ENCODE results near the gene PRSS56. TPM values are rescaled to one million over a fixed set of nuclear protein-coding genes. Genes with fewer than 3 reads are reported as not detected.
"Not testable (repeated sequence)": the region's sequence is repeated elsewhere in the genome, so short reads cannot be mapped to it uniquely, and the experiment has no call there.

The PRSS56 gene
- total RNA-seq, 1 donor from 2014 or later = not detected

- DNase-seq (ENCODE audit: low spot score) = peak; percentile 64
These were observed 5.7 kb downstream of the PRSS56 start, which contains the start of gene CHRND for GRCh38 chr2:232525791-232526371. CHRND (plus strand) TSS chr2:232526160; CDS start chr2:232526216, 56 bp downstream.

DNA sequence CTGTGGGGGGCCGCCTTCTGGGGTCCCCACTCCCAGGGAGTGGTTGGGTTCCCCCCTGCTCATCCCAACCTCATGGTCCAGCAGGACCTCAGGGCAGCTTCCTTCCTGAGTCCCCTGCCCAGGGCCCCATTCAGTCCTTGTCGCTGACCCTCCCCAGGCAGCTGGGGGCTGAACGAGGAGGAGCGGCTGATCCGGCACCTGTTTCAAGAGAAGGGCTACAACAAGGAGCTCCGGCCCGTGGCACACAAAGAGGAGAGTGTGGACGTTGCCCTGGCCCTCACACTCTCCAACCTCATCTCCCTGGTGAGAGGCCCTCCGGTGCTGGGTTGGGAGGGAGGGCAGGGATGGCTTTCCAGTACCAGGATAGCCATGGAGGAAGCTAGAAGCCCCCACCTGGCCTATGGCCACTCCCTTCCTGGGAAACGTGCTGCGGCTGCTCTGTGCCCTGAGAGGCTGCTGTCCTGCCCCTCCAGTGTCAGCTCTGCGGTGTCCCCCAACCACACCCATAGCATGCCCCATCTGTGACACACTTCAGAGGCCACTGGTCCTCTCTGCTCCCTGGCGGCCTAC, 6.3 kb downstream of the PRSS56 start:
- no peak for DNase-seq (ENCODE audit: low spot score)

DNA sequence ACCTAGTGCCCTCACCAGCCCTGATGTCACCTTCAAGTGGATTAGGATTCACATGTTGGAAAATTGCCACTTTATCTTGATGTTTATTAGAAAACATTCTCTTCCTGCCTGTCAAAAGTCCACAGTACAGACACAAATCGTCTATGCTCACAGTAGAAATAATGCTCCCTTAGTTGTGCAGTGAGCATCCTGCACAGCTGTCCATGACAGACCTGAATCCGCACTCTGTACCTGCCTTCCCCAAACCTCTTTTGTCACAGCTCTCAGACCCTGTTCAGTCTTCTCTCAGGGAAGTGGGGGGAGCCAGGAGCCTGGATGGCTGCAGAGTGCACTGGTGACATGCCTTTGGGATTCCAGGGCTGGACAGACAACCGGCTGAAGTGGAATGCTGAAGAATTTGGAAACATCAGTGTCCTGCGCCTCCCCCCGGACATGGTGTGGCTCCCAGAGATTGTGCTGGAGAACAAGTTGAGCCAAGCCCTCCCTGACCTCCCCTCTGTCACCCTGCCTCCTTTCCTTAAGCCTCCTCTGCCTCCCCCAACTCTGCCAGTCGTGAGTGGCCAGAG, 7.8 kb downstream of the PRSS56 start:
- no peak for DNase-seq (ENCODE audit: low spot score)

GRCh38 chr2:232528746-232529460, 8.7 kb downstream of the PRSS56 start:
- no peak for DNase-seq (ENCODE audit: low spot score)

- DNase-seq (ENCODE audit: low spot score) = no peak
These were observed 9.8 kb downstream of the PRSS56 start for GRCh38 chr2:232529806-232530547.

DNA sequence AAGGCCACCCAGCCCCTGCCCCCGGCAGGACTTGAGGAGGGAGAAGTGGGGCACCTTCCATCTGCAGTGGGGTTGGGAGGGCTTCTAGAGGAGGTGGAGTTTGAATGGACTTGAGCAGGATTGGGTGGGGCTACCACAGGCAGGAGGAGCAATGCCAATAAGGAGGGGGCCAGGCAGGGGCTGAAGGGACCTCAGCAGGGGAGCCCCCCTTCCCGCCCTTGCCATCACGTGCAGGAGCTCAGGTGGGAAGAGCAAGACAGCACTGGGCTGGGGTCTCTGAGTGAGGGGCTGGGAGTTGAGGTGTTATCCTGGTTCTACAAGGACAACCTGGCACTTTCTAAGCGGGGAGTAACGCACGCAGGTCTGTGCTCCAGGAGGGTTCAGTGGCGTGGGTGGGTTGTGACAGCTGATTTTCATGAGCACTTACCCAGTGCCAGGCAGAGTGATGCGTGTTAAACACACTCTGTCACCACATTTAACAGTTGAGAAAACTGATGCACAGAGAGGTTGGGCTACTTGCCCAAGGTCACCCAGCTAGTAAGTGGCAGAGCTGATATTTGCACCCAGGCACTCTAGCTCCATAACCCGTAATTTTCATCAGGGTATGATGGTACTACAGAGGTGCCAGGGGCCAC, 10.6 kb downstream of the PRSS56 start:
- no peak for DNase-seq (ENCODE audit: low spot score)

DNA sequence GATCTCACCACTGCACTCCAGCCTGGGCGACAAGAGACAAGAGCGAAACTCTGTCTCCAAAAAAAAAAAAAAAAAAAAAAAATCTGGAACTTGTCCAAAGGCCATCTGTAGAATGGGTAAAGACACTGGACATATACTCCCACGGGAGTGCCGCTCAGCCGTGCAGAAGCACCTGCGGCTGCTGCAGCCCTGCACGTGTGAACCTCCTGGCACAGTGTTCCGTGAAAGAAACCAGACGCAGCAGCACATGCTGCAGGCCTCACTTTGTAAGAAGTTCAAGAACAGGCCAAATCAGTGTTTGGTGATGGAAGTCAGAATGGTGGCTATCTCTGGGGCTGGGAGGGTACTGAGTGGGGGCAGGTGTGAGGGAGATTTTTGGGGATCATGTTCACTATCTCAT, 12.2 kb downstream of the PRSS56 start:
- DNase-seq (ENCODE audit: low spot score) = peak; percentile 40

- DNase-seq (ENCODE audit: low spot score) = not testable (repeated sequence)
These were observed 12.6 kb downstream of the PRSS56 start for GRCh38 chr2:232532821-232533220.

DNA sequence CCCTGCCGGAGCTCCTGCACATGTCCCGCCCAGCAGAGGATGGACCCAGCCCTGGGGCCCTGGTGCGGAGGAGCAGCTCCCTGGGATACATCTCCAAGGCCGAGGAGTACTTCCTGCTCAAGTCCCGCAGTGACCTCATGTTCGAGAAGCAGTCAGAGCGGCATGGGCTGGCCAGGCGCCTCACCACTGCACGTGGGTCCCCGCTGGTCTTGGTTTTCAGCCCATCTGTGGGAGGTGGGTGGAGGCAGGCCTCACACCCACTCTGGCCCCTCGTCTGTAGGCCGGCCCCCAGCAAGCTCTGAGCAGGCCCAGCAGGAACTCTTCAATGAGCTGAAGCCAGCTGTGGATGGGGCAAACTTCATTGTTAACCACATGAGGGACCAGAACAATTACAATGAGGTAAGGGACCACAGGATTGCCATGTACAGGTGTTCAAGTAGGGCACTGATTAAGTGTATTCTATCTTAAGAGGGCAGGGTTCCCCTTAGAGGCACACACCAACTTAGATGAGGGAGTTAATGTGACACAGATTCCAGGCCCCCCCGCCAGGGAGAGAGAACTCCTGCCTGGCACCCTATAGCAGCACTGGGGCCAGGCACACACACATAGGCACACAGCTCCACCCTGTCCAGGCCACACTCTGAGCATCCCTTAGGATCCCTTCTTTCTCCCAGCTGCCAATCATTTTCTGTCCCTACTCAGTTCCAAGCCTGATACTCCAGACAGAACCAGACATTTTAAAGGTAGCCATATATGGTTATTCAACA, 13.9 kb downstream of the PRSS56 start:
- no peak for DNase-seq (ENCODE audit: low spot score)

- DNase-seq (ENCODE audit: low spot score) = no peak
These were observed 14.9 kb downstream of the PRSS56 start for GRCh38 chr2:232534940-232535651.

GRCh38 chr2:232535761-232536530, 15.8 kb downstream of the PRSS56 start:
- no peak for DNase-seq (ENCODE audit: low spot score)

DNA sequence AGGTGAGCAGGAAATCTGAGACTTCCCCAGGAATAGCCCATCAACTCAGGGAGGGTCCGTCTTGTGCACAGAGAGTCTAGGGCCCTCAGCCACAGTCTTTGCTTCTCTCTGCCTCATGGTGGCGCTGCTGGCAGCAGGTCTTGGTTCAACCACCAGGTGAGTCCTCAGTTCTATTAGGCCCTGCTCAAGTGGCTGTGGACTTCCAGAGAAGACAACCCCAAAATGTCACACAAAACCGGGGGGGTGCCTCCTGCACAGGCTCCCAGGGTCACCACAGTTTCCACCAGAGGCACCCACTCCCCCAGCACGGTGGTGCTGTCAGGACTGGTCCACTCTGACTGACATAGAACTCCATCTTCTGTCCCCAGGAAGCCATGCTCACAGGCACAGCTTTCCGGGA, 16.9 kb downstream of the PRSS56 start:
- no peak for DNase-seq (ENCODE audit: low spot score)

- no peak for DNase-seq (ENCODE audit: low spot score)
These were observed 17.3 kb downstream of the PRSS56 start for GRCh38 chr2:232537499-232537898.

- no peak for DNase-seq (ENCODE audit: low spot score)
These were observed 18.5 kb downstream of the PRSS56 start for GRCh38 chr2:232538671-232539070.

DNA sequence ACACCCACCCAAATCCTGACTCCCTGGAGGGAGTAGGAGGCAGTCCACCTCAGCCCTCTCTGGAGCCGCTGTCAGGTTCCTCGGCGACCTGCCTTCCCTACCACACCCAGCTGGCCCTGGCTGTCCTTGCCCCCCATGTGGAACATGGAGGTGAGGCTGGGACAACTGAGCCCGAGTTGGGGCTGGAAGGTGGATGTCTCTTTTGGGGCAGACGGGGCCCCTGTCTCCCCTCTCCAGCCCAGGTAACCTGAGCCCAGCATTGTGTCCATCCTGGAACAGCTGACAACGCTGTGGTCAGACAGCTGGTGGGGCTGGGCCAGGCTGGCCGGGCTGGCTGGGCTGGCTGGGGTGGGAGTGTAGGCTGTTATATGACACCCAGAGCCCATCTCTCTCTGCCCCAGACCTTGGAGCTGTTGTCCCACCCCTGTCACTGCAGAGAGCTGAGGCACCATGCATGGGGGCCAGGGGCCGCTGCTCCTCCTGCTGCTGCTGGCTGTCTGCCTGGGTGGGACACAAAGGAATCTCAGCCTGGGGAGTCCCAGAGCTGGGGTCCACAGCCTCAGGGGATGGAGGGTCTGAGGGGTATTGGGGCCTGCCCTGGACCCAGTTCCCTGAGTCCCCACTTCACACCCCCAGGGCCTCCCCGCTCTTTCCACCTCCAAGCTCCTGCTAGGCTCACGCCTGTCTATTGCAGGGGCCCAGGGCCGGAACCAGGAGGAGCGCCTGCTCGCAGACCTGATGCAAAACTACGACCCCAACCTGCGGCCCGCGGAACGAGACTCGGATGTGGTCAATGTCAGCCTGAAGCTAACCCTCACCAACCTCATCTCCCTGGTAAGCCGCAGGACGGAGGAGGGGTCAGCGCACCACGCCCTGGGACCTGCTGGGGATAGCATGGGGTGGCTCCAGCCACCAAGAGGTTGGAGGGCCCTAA, 19.4 kb downstream of the PRSS56 start, which contains the start of gene CHRNG:
Gene CHRNG (plus strand): TSS at position 395 of the 934 bp plus-strand sequence. CDS start 56 bp downstream, at position 451.
- no peak for DNase-seq (ENCODE audit: low spot score)

DNA sequence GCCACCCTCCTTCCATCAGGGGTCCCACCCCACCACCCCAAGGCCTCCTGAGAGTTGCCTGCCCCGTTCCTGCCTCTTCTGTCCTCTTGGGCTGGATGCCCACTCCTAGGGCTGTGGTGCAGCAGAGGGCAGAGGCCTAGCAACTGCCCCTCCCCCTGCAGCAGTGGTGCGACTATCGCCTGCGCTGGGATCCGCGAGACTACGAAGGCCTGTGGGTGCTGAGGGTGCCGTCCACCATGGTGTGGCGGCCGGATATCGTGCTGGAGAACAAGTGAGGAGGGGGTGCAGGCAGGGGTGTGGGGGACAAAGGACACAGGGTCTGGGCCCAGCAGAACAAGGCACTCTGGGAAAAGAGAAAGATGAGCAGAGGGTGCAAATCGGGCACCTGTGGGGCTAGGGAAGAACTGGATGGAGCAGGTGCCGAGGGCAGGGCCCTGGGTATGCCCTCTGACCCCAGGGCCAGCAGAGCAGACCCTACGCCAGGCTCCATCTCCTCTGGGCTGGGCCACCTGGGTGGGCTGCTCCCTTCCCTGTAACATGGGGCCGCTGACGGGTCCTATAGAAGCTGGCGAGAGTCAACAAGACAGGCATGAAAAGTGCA, 20.4 kb downstream of the PRSS56 start:
- no peak for DNase-seq (ENCODE audit: low spot score)

DNA sequence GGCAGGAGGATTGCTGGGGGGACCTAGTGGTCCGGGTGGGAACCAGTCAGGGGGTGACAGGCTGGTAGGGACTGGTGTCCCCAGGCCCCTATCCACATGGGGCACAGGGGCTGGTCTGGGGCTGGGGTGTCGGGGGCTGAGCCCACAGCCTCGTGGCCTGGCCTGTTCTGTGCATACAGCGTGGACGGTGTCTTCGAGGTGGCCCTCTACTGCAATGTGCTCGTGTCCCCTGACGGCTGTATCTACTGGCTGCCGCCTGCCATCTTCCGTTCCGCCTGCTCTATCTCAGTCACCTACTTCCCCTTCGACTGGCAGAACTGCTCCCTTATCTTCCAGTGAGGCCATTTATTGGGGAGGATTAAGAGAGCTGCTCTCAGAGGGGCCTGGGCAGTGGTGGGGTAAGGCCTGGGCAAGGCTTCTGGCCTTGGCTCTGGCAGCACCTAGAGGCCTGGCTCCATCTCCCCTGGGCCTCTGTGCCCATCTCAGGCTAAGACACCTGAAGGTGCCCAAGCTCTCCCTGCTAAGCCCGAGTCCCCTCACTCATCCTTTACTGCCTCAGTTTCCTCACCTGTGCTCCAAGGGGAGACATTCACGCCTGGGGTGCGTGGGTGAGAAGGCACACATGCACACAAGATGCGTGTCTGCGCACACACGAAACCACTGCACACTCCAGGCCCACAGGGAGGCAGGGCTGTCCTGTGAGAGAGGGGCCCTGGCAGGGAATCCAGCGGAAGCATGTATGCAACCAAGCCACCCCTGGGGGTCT, 21.2 kb downstream of the PRSS56 start:
- no peak for DNase-seq (ENCODE audit: low spot score)
